Heart left ventricle (tissue), 13 donors: ENCODE data around the gene ARFRP1.

Experiments
- POLR2A ChIP-seq, 2 donors: fragments of 450-650 bp; IDR thresholded peaks; one replicate each; pipeline ENCODE4 v1.6.1; 2017; ENCODE audit warnings: antibody characterized with exemption in 2 of 2, mild to moderate bottlenecking in 2 of 2, moderate library complexity in 2 of 2
- TF ChIP-seq, protein P1 (sequence below), 12 donors: fragments of 200-600 bp; sonication (generic) in 4 of 12; IDR thresholded peaks; one replicate each; pipeline versions ENCODE4 v1.5.0 to v1.8.0; 2018 to 2022; ENCODE audit warnings: antibody characterized with exemption in 12 of 12, mild to moderate bottlenecking in 5 of 12
- donor health status: ischemic (EF 13 %, LVEDD 7.1; RV severe dilation, severe dysfunction).
- donor health status: DM: no; HTN: yes; CAD: no.
- donor health status: DM: no; HTN: no; CAD: no.
- donor health status: ischemic (EF 25% LVEDD 6.9; RV normal size, moderate dysfunction).
- donor health status: ischemic (EF 25% LVEDD 5.7; RV mildly dilated, moderate dysfunction).
- donor health status: ischemic (EF 35%, LVEDD 5.7; RV mildly dilated, moderate dysfunction).
- donor health status: nonischemic (EF 11% LVEDD 7.7; RV severe dilation, severe dysfunction).
- donor health status: DM: yes; HTN: yes; CAD: no.
- donor health status: PGD.
- donor health status: ischemic (EF 29% LVEDD 5.4; RV normal size, mild dysfunction).
- donor health status: nonischemic (EF 23%, LVEDD 6.1; RV moderate dilation, normal function).

DNA sequence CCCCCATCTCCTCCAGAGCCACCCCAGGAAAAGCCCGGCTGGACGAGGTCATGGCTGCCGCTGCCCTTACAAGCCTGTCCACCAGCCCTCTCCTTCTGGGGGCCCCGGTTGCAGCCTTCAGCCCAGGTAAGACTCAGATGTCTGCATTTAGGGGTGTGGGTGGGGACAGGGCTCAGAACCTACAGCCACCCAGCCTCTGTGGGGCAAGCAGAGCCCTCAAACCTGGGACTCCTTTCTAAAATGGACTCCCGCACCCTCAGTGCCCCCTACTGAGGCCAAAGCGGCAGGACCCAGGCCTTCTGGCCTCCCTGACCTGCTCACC, 33.5 kb upstream of the ARFRP1 start:
- TF ChIP-seq, protein P1, sequence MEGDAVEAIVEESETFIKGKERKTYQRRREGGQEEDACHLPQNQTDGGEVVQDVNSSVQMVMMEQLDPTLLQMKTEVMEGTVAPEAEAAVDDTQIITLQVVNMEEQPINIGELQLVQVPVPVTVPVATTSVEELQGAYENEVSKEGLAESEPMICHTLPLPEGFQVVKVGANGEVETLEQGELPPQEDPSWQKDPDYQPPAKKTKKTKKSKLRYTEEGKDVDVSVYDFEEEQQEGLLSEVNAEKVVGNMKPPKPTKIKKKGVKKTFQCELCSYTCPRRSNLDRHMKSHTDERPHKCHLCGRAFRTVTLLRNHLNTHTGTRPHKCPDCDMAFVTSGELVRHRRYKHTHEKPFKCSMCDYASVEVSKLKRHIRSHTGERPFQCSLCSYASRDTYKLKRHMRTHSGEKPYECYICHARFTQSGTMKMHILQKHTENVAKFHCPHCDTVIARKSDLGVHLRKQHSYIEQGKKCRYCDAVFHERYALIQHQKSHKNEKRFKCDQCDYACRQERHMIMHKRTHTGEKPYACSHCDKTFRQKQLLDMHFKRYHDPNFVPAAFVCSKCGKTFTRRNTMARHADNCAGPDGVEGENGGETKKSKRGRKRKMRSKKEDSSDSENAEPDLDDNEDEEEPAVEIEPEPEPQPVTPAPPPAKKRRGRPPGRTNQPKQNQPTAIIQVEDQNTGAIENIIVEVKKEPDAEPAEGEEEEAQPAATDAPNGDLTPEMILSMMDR (IDR thresholded peaks at IDR 0.05), result no peak
- TF ChIP-seq POLR2A (IDR thresholded peaks at IDR 0.05), result no peak
